Esophagus mucosa (tissue), 1 donor: ENCODE results near the gene PCDH15. TPM values are rescaled to one million over a fixed set of nuclear protein-coding genes. Genes with fewer than 3 reads are reported as not detected.

Experiments
- ATAC-seq: fragments of 200-7000 bp; cut with Tn5 transposase; one replicate; pipeline ENCODE4 v1.9.1; 2020
- total RNA-seq: library from RNA; stranded (reverse); gene quantifications from one replicate; pipeline ENCODE4 v1.2.4, GENCODE V29; 2023
- donor health status: DM: yes; HTN: yes; CAD: no.

The PCDH15 gene
- not detected for total RNA-seq

GRCh38 chr10:54800741-54801421 is at the start of gene PCDH15:
TSS of gene PCDH15 (minus strand) at chr10:54801231. CDS start at chr10:54664262, 136,969 bp downstream.
- no peak for ATAC-seq

- ATAC-seq = no peak
Measured at GRCh38 chr10:54843932-54844331, 42.9 kb upstream of the PCDH15 start.

- no peak for ATAC-seq
Measured at GRCh38 chr10:54843085-54843646, 42.1 kb upstream of the PCDH15 start.

- no peak for ATAC-seq
Measured at GRCh38 chr10:54837479-54837878, 36.4 kb upstream of the PCDH15 start.

GRCh38 chr10:54833029-54833428 is 32.0 kb upstream of the PCDH15 start:
- ATAC-seq = no peak

- no peak for ATAC-seq
Measured at GRCh38 chr10:54826994-54827560, 26.0 kb upstream of the PCDH15 start.

GRCh38 chr10:54815583-54815982 is 14.6 kb upstream of the PCDH15 start:
- no peak for ATAC-seq

GRCh38 chr10:54808186-54808935 is 7.3 kb upstream of the PCDH15 start:
- no peak for ATAC-seq

- no peak for ATAC-seq
Measured at GRCh38 chr10:54799506-54799905, 1.5 kb downstream of the PCDH15 start.

GRCh38 chr10:54797636-54798321 is 3.3 kb downstream of the PCDH15 start:
- no peak for ATAC-seq

GRCh38 chr10:54796881-54797280 is 4.2 kb downstream of the PCDH15 start:
- ATAC-seq = no peak

- no peak for ATAC-seq
Measured at GRCh38 chr10:54776622-54777021, 24.4 kb downstream of the PCDH15 start.

GRCh38 chr10:54772468-54773122 is 28.4 kb downstream of the PCDH15 start:
- ATAC-seq = no peak

- no peak for ATAC-seq
Measured at GRCh38 chr10:54769051-54769450, 32.0 kb downstream of the PCDH15 start.

- no peak for ATAC-seq
Measured at GRCh38 chr10:54758791-54759190, 42.2 kb downstream of the PCDH15 start.

GRCh38 chr10:54749623-54750022 is 51.4 kb downstream of the PCDH15 start:
- ATAC-seq = no peak

- no peak for ATAC-seq
Measured at GRCh38 chr10:54745436-54745835, 55.6 kb downstream of the PCDH15 start.

- ATAC-seq = no peak
Measured at GRCh38 chr10:54742416-54742815, 58.6 kb downstream of the PCDH15 start.

- ATAC-seq = no peak
Measured at GRCh38 chr10:54728511-54728910, 72.5 kb downstream of the PCDH15 start.

GRCh38 chr10:54722075-54722474 is 79.0 kb downstream of the PCDH15 start:
- ATAC-seq = no peak

- no peak for ATAC-seq
Measured at GRCh38 chr10:54710918-54711317, 90.1 kb downstream of the PCDH15 start.

- ATAC-seq = no peak
Measured at GRCh38 chr10:54708591-54708990, 92.4 kb downstream of the PCDH15 start.
